Thyroid gland (tissue), 4 donors: ENCODE measurements around the gene ADAMTS16.
"Not testable (repeated sequence)": the region's sequence is repeated elsewhere in the genome, so short reads cannot be mapped to it uniquely, and the experiment has no call there.

Experiments used
- POLR2A ChIP-seq, 2 donors: fragments of 450-650 bp; IDR thresholded peaks; one replicate each; pipeline ENCODE4 v1.6.1; 2017; ENCODE audit warnings: antibody characterized with exemption in 2 of 2, mild to moderate bottlenecking in 2 of 2, moderate library complexity in 1 of 2
- TF ChIP-seq, protein P1 (sequence below), 6 experiments: fragments of 200-600 bp in 3 of 6; fragments of 450-650 bp in 3 of 6; sonication (generic) in 3 of 6; IDR thresholded peaks; one replicate each; pipeline ENCODE4 v1.5.1; 2016 to 2019; ENCODE audit warnings: antibody characterized with exemption in 6 of 6, mild to moderate bottlenecking in 2 of 6, inconsistent platforms in 1 of 6, moderate library complexity in 1 of 6

DNA sequence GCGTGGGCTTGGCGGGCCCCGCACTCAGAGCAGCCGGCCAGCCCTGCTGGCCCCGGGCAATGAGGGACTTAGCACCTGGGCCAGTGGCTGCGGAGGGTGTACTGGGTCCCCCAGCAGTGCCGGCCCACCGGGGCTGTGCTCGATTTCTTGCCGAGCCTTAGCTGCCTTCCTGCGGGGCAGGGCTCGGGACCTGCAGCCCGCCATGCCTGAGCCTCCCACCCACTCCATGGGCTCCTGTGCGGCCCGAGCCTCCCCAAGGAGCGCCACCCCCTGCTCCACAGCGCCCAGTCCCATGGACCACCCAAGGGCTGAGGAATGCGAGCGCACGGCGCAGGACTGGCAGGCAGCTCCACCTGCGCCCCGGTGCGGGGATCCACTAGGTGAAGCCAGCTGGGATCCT lies 2.3 kb upstream of the ADAMTS16 start:
- TF ChIP-seq, protein P1, sequence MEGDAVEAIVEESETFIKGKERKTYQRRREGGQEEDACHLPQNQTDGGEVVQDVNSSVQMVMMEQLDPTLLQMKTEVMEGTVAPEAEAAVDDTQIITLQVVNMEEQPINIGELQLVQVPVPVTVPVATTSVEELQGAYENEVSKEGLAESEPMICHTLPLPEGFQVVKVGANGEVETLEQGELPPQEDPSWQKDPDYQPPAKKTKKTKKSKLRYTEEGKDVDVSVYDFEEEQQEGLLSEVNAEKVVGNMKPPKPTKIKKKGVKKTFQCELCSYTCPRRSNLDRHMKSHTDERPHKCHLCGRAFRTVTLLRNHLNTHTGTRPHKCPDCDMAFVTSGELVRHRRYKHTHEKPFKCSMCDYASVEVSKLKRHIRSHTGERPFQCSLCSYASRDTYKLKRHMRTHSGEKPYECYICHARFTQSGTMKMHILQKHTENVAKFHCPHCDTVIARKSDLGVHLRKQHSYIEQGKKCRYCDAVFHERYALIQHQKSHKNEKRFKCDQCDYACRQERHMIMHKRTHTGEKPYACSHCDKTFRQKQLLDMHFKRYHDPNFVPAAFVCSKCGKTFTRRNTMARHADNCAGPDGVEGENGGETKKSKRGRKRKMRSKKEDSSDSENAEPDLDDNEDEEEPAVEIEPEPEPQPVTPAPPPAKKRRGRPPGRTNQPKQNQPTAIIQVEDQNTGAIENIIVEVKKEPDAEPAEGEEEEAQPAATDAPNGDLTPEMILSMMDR (IDR thresholded peaks at IDR 0.05): not testable (repeated sequence)
- TF ChIP-seq POLR2A (IDR thresholded peaks at IDR 0.05): not testable (repeated sequence)
